NCI-H2029 (cell line): ENCODE results near the gene DCUN1D1.

Source experiments
- DNase-seq: peaks from one replicate; lab custom pipeline; 2025; lab: John Stamatoyannopoulos, UW

The DCUN1D1 gene

GRCh38 chr3:182892226-182892625 lies 88.1 kb downstream of the DCUN1D1 start:
- DNase-seq: no peak

GRCh38 chr3:182891364-182891763 lies 89.0 kb downstream of the DCUN1D1 start:
- DNase-seq: no peak

- DNase-seq: no peak
These were observed 90.2 kb downstream of the DCUN1D1 start for GRCh38 chr3:182889948-182890629.
